Endothelial cell of umbilical vein (primary cell): Measurements from ENCODE around the gene FAM168B. TPM values are rescaled to one million over a fixed set of nuclear protein-coding genes. Genes with fewer than 3 reads are reported as not detected.

Experiments
- BruUV-seq: library from RNA; stranded (reverse); fragments of 400-500 nt; replicated peaks from 2 replicates; lab custom pipeline; 2021; lab: Mats Ljungman, UMichigan
- CTCF ChIA-PET: fragments of 300-600, 350-600 bp; sonication (Branson Sonifier 250); formaldehyde crosslinking; loops from one replicate; lab custom pipeline; 2021; ENCODE audit warnings: antibody characterized with exemption, inconsistent platforms; lab: Charles Lee
- POLR2A ChIA-PET: fragments of 300-600, 350-600 bp; sonication (Branson Sonifier 250); formaldehyde crosslinking; loops from one replicate; lab custom pipeline; 2021; ENCODE audit warnings: antibody characterized with exemption, inconsistent platforms; lab: Charles Lee
- DNase-seq: peaks from one replicate; pipeline ENCODE4 v3.0.0-alpha.2; 2011; ENCODE audit warnings: low read depth, low spot score
- FAIRE-seq: peaks from 2 replicates; lab custom pipeline; 2011; peaks lifted over from hg19 to GRCh38; lab: Jason Lieb, UNC
- H2AFZ ChIP-seq: 2 replicates; pipeline ENCODE4 v1.6.0; 2012; ENCODE audit warnings: low read depth, low read length, control low read depth, inconsistent platforms
- H3K27ac ChIP-seq: 2 replicates; pipeline ENCODE4 v1.5.1; 2011; ENCODE audit warnings: low read depth, mild to moderate bottlenecking, control low read depth, low read length, moderate library complexity; ENCODE audit not compliant: insufficient read depth
- H3K27me3 ChIP-seq, 2 experiments: 2 replicates each; pipeline versions ENCODE4 v1.6.0 to v1.6.1; 2011; ENCODE audit warnings: low read length in 2 of 2, mixed read lengths in 1 of 2; ENCODE audit not compliant: control insufficient read depth in 2 of 2, insufficient read depth in 2 of 2
- H3K36me3 ChIP-seq, 2 experiments: 2 replicates in 1 of 2; 3 replicates in 1 of 2; pipeline ENCODE4 v1.5.1; 2011; ENCODE audit warnings: low read length in 2 of 2, mild to moderate bottlenecking in 1 of 2, moderate library complexity in 1 of 2; ENCODE audit not compliant: control insufficient read depth in 2 of 2, insufficient read depth in 2 of 2; ENCODE audit errors: extremely low read depth in 1 of 2
- H3K4me1 ChIP-seq: 3 replicates; pipeline ENCODE4 v1.5.1; 2011; ENCODE audit warnings: mild to moderate bottlenecking, low read length; ENCODE audit not compliant: control insufficient read depth, insufficient read depth; ENCODE audit errors: extremely low read depth
- H3K4me2 ChIP-seq: 2 replicates; pipeline ENCODE4 v1.6.1; 2011; ENCODE audit warnings: low read length, control low read depth, mixed read lengths; ENCODE audit not compliant: insufficient read depth
- H3K4me3 ChIP-seq, 3 experiments: fragments of 200-600 bp in 1 of 3; sonication (generic), shearing (Covaris generic) in 1 of 3; replicated peaks in 1 of 3; 2 replicates each; pipeline ENCODE4 v1.5.1; 2011 to 2016; ENCODE audit warnings: control low read depth in 3 of 3, low read length in 3 of 3, mild to moderate bottlenecking in 2 of 3, inconsistent platforms in 1 of 3, low read depth in 1 of 3, moderate library complexity in 1 of 3; ENCODE audit not compliant: insufficient read depth in 1 of 3
- H3K79me2 ChIP-seq: 2 replicates; pipeline ENCODE4 v1.6.0; 2012; ENCODE audit warnings: low read length, inconsistent platforms; ENCODE audit not compliant: control insufficient read depth, insufficient read depth
- H3K9ac ChIP-seq: replicated peaks from 2 replicates; pipeline ENCODE3; 2011; ENCODE audit warnings: low read length, control low read depth; ENCODE audit not compliant: insufficient read depth; ENCODE audit errors: extremely low read depth
- H3K9me1 ChIP-seq: replicated peaks from 3 replicates; pipeline ENCODE4 v1.6.0; 2011; ENCODE audit warnings: mild to moderate bottlenecking, low read length; ENCODE audit not compliant: control insufficient read depth, insufficient read depth; ENCODE audit errors: extremely low read depth
- H3K9me3 ChIP-seq: replicated peaks from 2 replicates; pipeline ENCODE4 v1.5.1; 2012; ENCODE audit warnings: low read length, inconsistent platforms; ENCODE audit not compliant: control insufficient read depth, insufficient read depth
- H4K20me1 ChIP-seq: replicated peaks from 2 replicates; pipeline ENCODE3; 2011; ENCODE audit warnings: mild to moderate bottlenecking, low read length; ENCODE audit not compliant: control insufficient read depth, insufficient read depth; ENCODE audit errors: extremely low read depth
- EZH2 ChIP-seq: IDR thresholded peaks from 2 replicates; pipeline ENCODE4 v1.6.1; 2012; ENCODE audit warnings: borderline replicate concordance, low read depth, mild to moderate bottlenecking, moderate library complexity, low read length, inconsistent platforms; ENCODE audit not compliant: severe bottlenecking
- FOS ChIP-seq: IDR thresholded peaks from 2 replicates; pipeline ENCODE4 v1.6.1; 2011; ENCODE audit warnings: mild to moderate bottlenecking, low read length, moderate library complexity, borderline replicate concordance; ENCODE audit not compliant: insufficient read depth
- GATA2 ChIP-seq: IDR thresholded peaks from 2 replicates; pipeline ENCODE4 v1.7.0; 2011; ENCODE audit warnings: low read depth, mild to moderate bottlenecking, moderate library complexity, mixed read lengths, low read length; ENCODE audit not compliant: insufficient read length, insufficient read depth
- JUN ChIP-seq: IDR thresholded peaks from 2 replicates; pipeline ENCODE4 v1.6.1; 2011; ENCODE audit warnings: borderline replicate concordance, low read depth; ENCODE audit not compliant: insufficient read length, insufficient read depth
- MYC ChIP-seq: IDR thresholded peaks from one replicate; pipeline ENCODE4 v1.6.1; 2011; ENCODE audit warnings: mild to moderate bottlenecking, low read depth, low read length
- POLR2A ChIP-seq: IDR thresholded peaks from 2 replicates; pipeline ENCODE4 v1.6.1; 2012; ENCODE audit warnings: low read depth, mild to moderate bottlenecking, control low read depth, low read length
- POLR2AphosphoS5 ChIP-seq: IDR thresholded peaks from 2 replicates; pipeline ENCODE4 v1.6.1; 2012; ENCODE audit warnings: low read depth, mild to moderate bottlenecking, control low read depth, low read length, moderate library complexity; ENCODE audit not compliant: insufficient read depth
- dilution Hi-C: fragments of 300-500 bp; cut with MboI; formaldehyde crosslinking; loops from one replicate; pipeline ENCODE4 v1.15.0; 2019; ENCODE audit warnings: low sequenced_read_pairs; ENCODE audit not compliant: extremely low pct_ligation_motif_present
- intact Hi-C: fragments of 100-400 bp; cut with micrococcal nuclease; formaldehyde crosslinking; loops from one replicate; pipeline ENCODE4 v1.10.0; 2022
- polyA plus RNA-seq, 4 experiments: library from polyadenylated mRNA; depleted of rRNA in 3 of 4; stranded (reverse) in 3 of 4; unstranded in 1 of 4; fragments of >200 nt; gene quantifications; 2 replicates each; pipeline versions ENCODE4 v1.2.1 to v1.2.3, GENCODE V29; 2011 to 2012; ENCODE audit warnings: missing spikeins in 1 of 4
- total RNA-seq: library from RNA; stranded (reverse); gene quantifications from 2 replicates; pipeline ENCODE4 v1.2.3, GENCODE V29; 2021
- TF ChIP-seq, protein P1 (sequence below): IDR thresholded peaks from 2 replicates; pipeline ENCODE4 v1.6.1; 2011; ENCODE audit not compliant: insufficient read depth, insufficient read length
- TF ChIP-seq, protein P2 (sequence below), 2 donors: IDR thresholded peaks; 1 replicate in 1 of 2; 2 replicates in 1 of 2; pipeline ENCODE4 v1.5.1; 2011; ENCODE audit warnings: low read length in 2 of 2, mild to moderate bottlenecking in 2 of 2, moderate library complexity in 2 of 2, control low read depth in 1 of 2, inconsistent platforms in 1 of 2, low read depth in 1 of 2; ENCODE audit not compliant: insufficient read depth in 1 of 2; ENCODE audit errors: extremely low read depth in 1 of 2

FAM168B gene
- total and polyA plus RNA-seq, 2 donors (not counting 3 experiments of a cell fraction or from before 2014, with no cell fraction given), result 109 to 183 TPM

GRCh38 chr2:131031875-131032274 lies 61.4 kb downstream of the FAM168B start:
- FAIRE-seq (no peak), DNase-seq (no peak)
- POLR2A ChIA-PET, result no interaction called here
- H3K79me2 ChIP-seq, result no peaks in the 10 kb centered on the region
- no peaks in the 10 kb centered on the region for H3K9me3 ChIP-seq
- no TSS peak for BruUV-seq
- H3K4me3 ChIP-seq, result no peak overlapping the region
- no peaks in the 10 kb centered on the region for H3K4me1 ChIP-seq
- H3K36me3 ChIP-seq, result no peaks in the 10 kb centered on the region
- CTCF ChIA-PET, result interaction anchor here (1.2 kb wide), 1 partner anchor 9 kb away, joined by 3 read pairs; no protein-coding TSS in a partner anchor
- dilution Hi-C loops, result no loop called here
- no peak overlapping the region for H3K9ac ChIP-seq
- H3K4me2 ChIP-seq, result no peak overlapping the region
- H3K9me1 ChIP-seq, result no peaks in the 10 kb centered on the region
- no peak overlapping the region for H2AFZ ChIP-seq
- no peak overlapping the region for H3K27ac ChIP-seq
- TF ChIP-seq MYC (no peak), GATA2 (no peak), FOS (no peak), POLR2A (no peak), POLR2AphosphoS5 (no peak), EZH2 (no peak), JUN (no peak)
- TF ChIP-seq, protein P1, sequence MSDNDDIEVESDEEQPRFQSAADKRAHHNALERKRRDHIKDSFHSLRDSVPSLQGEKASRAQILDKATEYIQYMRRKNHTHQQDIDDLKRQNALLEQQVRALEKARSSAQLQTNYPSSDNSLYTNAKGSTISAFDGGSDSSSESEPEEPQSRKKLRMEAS, result no peak
- TF ChIP-seq, protein P2, sequence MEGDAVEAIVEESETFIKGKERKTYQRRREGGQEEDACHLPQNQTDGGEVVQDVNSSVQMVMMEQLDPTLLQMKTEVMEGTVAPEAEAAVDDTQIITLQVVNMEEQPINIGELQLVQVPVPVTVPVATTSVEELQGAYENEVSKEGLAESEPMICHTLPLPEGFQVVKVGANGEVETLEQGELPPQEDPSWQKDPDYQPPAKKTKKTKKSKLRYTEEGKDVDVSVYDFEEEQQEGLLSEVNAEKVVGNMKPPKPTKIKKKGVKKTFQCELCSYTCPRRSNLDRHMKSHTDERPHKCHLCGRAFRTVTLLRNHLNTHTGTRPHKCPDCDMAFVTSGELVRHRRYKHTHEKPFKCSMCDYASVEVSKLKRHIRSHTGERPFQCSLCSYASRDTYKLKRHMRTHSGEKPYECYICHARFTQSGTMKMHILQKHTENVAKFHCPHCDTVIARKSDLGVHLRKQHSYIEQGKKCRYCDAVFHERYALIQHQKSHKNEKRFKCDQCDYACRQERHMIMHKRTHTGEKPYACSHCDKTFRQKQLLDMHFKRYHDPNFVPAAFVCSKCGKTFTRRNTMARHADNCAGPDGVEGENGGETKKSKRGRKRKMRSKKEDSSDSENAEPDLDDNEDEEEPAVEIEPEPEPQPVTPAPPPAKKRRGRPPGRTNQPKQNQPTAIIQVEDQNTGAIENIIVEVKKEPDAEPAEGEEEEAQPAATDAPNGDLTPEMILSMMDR (IDR thresholded peaks at IDR 0.05; ENCODE audit: extremely low read depth in 1 of 2, insufficient read depth in 1 of 2, low read depth in 1 of 2, low read length in 2 of 2), result no peak
- H4K20me1 ChIP-seq, result no peaks in the 10 kb centered on the region
- intact Hi-C loops, result no loop called here
- peaks cover 25 to 28% of the 10 kb centered on the region in 2 experiments for H3K27me3 ChIP-seq
